Measurements from ENCODE around the gene UCMA. TPM values are rescaled to one million over a fixed set of nuclear protein-coding genes. Genes with fewer than 3 reads are reported as not detected.
A peak's percentile ranks its signal among the peaks of the same experiment; 100 is the strongest.

Gene UCMA
- total RNA-seq, 4 donors from 2014 or later: not detected

GRCh38 chr10:13206546-13207443, 27.4 kb downstream of the UCMA start:
- WGBS, 2 donors: 75 to 77% methylated on average over 5 of the region's 5 CpGs
- peak in 1 of 2 donors; percentile 31 for DNase-seq (ENCODE audit: low spot score in 2 of 2)
- TF ChIP-seq POLR2A (IDR thresholded peaks at IDR 0.05) (no peak), CTCF (IDR thresholded peaks at IDR 0.05) (no peak)
- H3K4me3 ChIP-seq (ENCODE audit: low read depth, poor library complexity, severe bottlenecking): no peak overlapping the region
- intact Hi-C loops (cut with DNase I; ENCODE audit: low total_unique reads): no loop called here

- 87 to 88% methylated on average over 9 of the region's 9 CpGs for whole genome bisulfite sequencing, 2 donors
- no peak overlapping the region for H3K4me3 ChIP-seq (ENCODE audit: low read depth, poor library complexity, severe bottlenecking)
- peak in 1 of 2 donors; percentile 68 for DNase-seq (ENCODE audit: low spot score in 2 of 2)
- intact Hi-C loops (cut with DNase I; ENCODE audit: low total_unique reads): no loop called here
- TF ChIP-seq CTCF (IDR thresholded peaks at IDR 0.05) (no peak), POLR2A (IDR thresholded peaks at IDR 0.05) (no peak)
These were observed 28.1 kb downstream of the UCMA start for GRCh38 chr10:13206091-13206490.

DNA sequence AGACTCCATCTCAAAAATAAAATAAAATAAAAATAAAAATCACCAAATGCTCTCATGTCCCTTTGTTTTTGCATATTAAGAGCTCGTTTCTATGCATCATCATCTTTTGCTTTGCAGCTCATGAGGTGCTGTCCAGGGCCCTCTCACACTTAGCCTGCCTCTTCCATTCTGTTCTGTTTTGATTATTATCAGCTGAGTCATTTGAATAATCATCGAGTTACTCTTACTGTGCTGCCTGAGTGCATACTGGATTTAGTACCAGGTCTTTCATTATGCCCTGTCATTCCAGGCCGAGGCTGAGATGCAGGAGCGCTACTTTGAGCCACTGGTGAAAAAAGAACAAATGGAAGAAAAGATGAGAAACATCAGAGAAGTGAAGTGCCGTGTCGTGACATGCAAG, 33.0 kb downstream of the UCMA start:
- 82 to 89% methylated on average over 6 of the region's 6 CpGs for WGBS, 2 donors
- no peak overlapping the region for H3K4me3 ChIP-seq (ENCODE audit: low read depth, poor library complexity, severe bottlenecking)
- intact Hi-C loops (cut with DNase I; ENCODE audit: low total_unique reads): no loop called here
- TF ChIP-seq POLR2A (IDR thresholded peaks at IDR 0.05): no peak
- no peak for TF ChIP-seq CTCF (IDR thresholded peaks at IDR 0.05)
- no peak for DNase-seq (ENCODE audit: low spot score in 2 of 2)

DNA sequence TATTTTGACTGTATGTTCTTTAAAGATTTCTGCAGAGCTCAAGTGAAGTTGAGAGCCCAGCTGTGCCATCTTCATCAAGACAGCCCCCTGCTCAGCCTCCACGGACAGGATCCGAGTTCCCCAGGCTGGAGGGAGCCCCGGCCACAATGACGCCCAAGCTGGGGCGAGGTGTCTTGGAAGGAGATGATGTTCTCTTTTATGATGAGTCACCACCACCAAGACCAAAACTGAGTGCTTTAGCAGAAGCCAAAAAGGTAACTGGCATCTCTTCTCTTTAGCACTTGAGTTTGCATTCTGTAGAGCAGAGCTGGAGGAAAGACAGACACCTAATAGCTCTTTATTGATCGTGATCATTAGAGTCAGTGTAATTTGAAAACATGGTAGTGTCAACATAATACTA, 39.2 kb downstream of the UCMA start:
- no peak overlapping the region for H3K4me3 ChIP-seq (ENCODE audit: low read depth, poor library complexity, severe bottlenecking)
- TF ChIP-seq CTCF (IDR thresholded peaks at IDR 0.05) (no peak), POLR2A (IDR thresholded peaks at IDR 0.05) (no peak)
- 56 to 70% methylated on average over 6 of the region's 6 CpGs for WGBS, 2 donors
- DNase-seq (ENCODE audit: low spot score in 2 of 2): no peak
- intact Hi-C loops (cut with DNase I; ENCODE audit: low total_unique reads): no loop called here

DNA sequence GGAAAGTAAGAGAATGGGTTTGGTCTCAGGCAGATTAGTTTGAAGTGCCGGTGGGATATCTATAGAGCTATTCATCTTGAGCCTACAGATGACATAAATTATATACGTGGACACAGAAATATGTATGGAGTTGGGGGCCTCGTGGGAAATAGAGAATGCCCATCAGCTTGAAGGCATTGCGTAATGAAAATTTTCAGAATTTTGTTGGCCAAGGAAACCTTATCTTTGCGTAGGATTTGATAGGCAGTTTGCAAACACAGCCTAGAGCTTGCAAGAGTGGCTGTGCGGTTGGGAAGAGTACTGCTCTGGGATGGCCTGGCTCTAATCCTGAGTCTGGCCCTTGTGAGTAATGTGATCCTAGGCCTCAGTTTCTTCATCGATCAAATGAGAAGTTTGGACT, 40.5 kb downstream of the UCMA start:
- intact Hi-C loops (cut with DNase I; ENCODE audit: low total_unique reads): no loop called here
- WGBS, 2 donors: 91 to 93% methylated on average over 7 of the region's 7 CpGs
- H3K4me3 ChIP-seq (ENCODE audit: low read depth, poor library complexity, severe bottlenecking): no peak overlapping the region
- no peak for DNase-seq (ENCODE audit: low spot score in 2 of 2)
- TF ChIP-seq CTCF (IDR thresholded peaks at IDR 0.05): no peak
- TF ChIP-seq POLR2A (IDR thresholded peaks at IDR 0.05): no peak
